Thoracic aorta (tissue), 2 donors: ENCODE data around the gene VEZT. TPM values are rescaled to one million over a fixed set of nuclear protein-coding genes. Genes with fewer than 3 reads are reported as not detected.

Experiments used
- ATAC-seq: fragments of 150-250 bp; one replicate; pipeline ENCODE4 v1.8.0; 2017; ENCODE audit warnings: low read depth; ENCODE audit not compliant: insufficient number of reproducible peaks, low FRiP score
- DNase-seq: peaks from one replicate; pipeline ENCODE4 v3.0.0-alpha.2; 2020; ENCODE audit warnings: low spot score
- H3K27ac ChIP-seq, 2 donors: fragments of 200-600 bp; sonication (generic); 1 replicate in 1 of 2; 2 replicates in 1 of 2; pipeline ENCODE4 v1.5.1; 2016; ENCODE audit warnings: mild to moderate bottlenecking in 2 of 2, moderate library complexity in 2 of 2
- H3K27me3 ChIP-seq: fragments of 200-600 bp; sonication (generic); replicated peaks from 2 replicates; pipeline ENCODE4 v1.6.0; 2016; ENCODE audit warnings: mild to moderate bottlenecking; ENCODE audit not compliant: insufficient read depth
- H3K36me3 ChIP-seq: fragments of 200-600 bp; sonication (generic); one replicate; pipeline ENCODE4 v1.5.1; 2016
- H3K4me1 ChIP-seq, 2 donors: fragments of 200-600 bp; sonication (generic); 1 replicate in 1 of 2; 2 replicates in 1 of 2; pipeline versions ENCODE4 v1.5.1 to v1.6.0; 2016; ENCODE audit warnings: low read depth in 2 of 2, mild to moderate bottlenecking in 1 of 2; ENCODE audit not compliant: control insufficient read depth in 1 of 2
- H3K4me3 ChIP-seq: fragments of 200-600 bp; sonication (generic); 2 replicates; pipeline ENCODE4 v1.5.1; 2016; ENCODE audit warnings: mild to moderate bottlenecking
- H3K9me3 ChIP-seq: fragments of 200-600 bp; sonication (generic); 2 replicates; pipeline ENCODE4 v1.5.1; 2016
- total RNA-seq, 2 donors: library from RNA; depleted of rRNA; stranded (reverse); fragments of >200 nt; gene quantifications; one replicate each; pipeline versions ENCODE4 v1.1.0 to v1.2.3, GENCODE V29; 2016
- TF ChIP-seq, protein P1 (sequence below): fragments of 200-600 bp; sonication (generic); IDR thresholded peaks from one replicate; pipeline ENCODE4 v1.5.1; 2019; ENCODE audit warnings: antibody characterized with exemption

Gene VEZT
- total RNA-seq, 2 donors from 2014 or later = 58.3 to 149 TPM

DNA sequence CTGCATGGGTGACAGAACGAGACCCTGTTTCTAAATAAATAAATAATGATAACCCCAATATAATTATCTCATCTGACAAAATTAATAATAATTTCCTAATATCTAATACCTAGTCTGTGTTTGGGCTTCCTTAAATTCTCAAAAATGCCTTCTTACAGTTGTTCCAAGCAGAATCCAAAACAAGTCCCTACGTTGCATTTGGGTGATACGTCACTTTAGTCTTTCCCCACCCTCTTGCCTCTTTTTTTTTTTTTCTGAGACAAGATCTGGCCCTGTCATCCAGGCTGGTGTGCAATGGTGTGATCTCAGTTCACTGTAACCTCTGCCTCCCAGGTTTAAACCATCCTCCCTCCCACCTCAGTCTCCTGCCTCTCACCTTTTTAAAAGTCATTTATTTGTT is 26.7 kb downstream of the VEZT start:
- TF ChIP-seq, protein P1, sequence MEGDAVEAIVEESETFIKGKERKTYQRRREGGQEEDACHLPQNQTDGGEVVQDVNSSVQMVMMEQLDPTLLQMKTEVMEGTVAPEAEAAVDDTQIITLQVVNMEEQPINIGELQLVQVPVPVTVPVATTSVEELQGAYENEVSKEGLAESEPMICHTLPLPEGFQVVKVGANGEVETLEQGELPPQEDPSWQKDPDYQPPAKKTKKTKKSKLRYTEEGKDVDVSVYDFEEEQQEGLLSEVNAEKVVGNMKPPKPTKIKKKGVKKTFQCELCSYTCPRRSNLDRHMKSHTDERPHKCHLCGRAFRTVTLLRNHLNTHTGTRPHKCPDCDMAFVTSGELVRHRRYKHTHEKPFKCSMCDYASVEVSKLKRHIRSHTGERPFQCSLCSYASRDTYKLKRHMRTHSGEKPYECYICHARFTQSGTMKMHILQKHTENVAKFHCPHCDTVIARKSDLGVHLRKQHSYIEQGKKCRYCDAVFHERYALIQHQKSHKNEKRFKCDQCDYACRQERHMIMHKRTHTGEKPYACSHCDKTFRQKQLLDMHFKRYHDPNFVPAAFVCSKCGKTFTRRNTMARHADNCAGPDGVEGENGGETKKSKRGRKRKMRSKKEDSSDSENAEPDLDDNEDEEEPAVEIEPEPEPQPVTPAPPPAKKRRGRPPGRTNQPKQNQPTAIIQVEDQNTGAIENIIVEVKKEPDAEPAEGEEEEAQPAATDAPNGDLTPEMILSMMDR = no peak
- Histone ChIP-seq H3K4me1 (peaks cover 37 to 78% of the 10 kb centered on the region in 2 donors), H3K27me3 (no peaks in the 10 kb centered on the region), H3K36me3 (no peaks in the 10 kb centered on the region), H3K9me3 (no peaks in the 10 kb centered on the region), H3K4me3 (no peak overlapping the region), H3K27ac (no peak overlapping the region)
- DNase-seq (no peak), ATAC-seq (no peak)

GRCh38 chr12:95248095-95248494 is 30.5 kb downstream of the VEZT start:
- peaks cover 5% of the 10 kb centered on the region for H3K36me3 ChIP-seq
- peaks cover 20 to 71% of the 10 kb centered on the region in 2 donors for H3K4me1 ChIP-seq
- H3K9me3 ChIP-seq = no peaks in the 10 kb centered on the region
- TF ChIP-seq, protein P1 = no peak
- H3K27me3 ChIP-seq = no peaks in the 10 kb centered on the region
- no peak for ATAC-seq
- H3K27ac ChIP-seq = no peak overlapping the region
- no peak for DNase-seq
- no peak overlapping the region for H3K4me3 ChIP-seq

- Histone ChIP-seq H3K9me3 (no peaks in the 10 kb centered on the region), H3K4me3 (no peak overlapping the region), H3K27ac (no peak overlapping the region), H3K27me3 (no peaks in the 10 kb centered on the region), H3K36me3 (peaks cover 8% of the 10 kb centered on the region), H3K4me1 (peaks cover 20 to 64% of the 10 kb centered on the region in 2 donors)
- no peak for ATAC-seq
- no peak for DNase-seq
- TF ChIP-seq, protein P1 = no peak
These were observed 31.2 kb downstream of the VEZT start for GRCh38 chr12:95248604-95249360.

DNA sequence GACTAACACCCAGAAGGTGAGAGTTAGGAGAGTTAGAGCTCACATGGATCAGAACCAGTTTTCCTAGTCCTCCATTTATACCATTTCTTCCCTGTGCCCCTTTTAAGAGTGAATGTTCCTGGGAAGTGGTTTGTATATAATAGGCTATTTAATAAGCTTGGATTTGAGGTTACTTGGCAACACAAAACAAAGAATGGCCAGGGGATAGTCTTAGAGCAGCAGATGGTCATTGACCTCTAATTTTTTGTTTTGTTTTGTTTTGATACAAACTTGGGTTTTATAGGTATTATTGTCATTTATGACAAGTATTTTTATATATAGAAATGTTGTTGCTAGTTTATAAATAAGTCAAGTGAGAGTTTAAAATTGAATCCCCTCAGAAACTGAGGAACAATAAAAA is 35.8 kb downstream of the VEZT start:
- H3K4me3 ChIP-seq = no peak overlapping the region
- peaks cover 20% of the 10 kb centered on the region for H3K36me3 ChIP-seq
- no peak overlapping the region for H3K27ac ChIP-seq
- no peaks in the 10 kb centered on the region for H3K9me3 ChIP-seq
- DNase-seq (no peak), ATAC-seq (no peak)
- TF ChIP-seq, protein P1 = no peak
- no peaks in the 10 kb centered on the region for H3K27me3 ChIP-seq
- peaks cover 8 to 37% of the 10 kb centered on the region in 2 donors for H3K4me1 ChIP-seq

GRCh38 chr12:95257541-95257940 is 39.9 kb downstream of the VEZT start:
- Histone ChIP-seq H3K36me3 (peaks cover 20% of the 10 kb centered on the region), H3K9me3 (no peaks in the 10 kb centered on the region), H3K4me3 (no peak overlapping the region), H3K27ac (no peak overlapping the region), H3K27me3 (no peaks in the 10 kb centered on the region), H3K4me1 (peaks cover 0 to 18% of the 10 kb centered on the region in 2 donors)
- TF ChIP-seq, protein P1 = no peak
- DNase-seq = no peak
- no peak for ATAC-seq
